K562 (cell line): ENCODE measurements around the gene TGFB1I1. TPM values are rescaled to one million over a fixed set of nuclear protein-coding genes. Genes with fewer than 3 reads are reported as not detected.
A peak's percentile ranks its signal among the peaks of the same experiment; 100 is the strongest.

Source experiments
- CSDE1 ChIP-seq, 2 experiments: fragments of 450-650 bp; IDR thresholded peaks; 2 replicates each; pipeline ENCODE4 v1.6.1; 2016; ENCODE audit warnings: mild to moderate bottlenecking in 1 of 2
- DPF2 ChIP-seq: fragments of 450-650 bp; IDR thresholded peaks from 2 replicates; pipeline ENCODE4 v1.6.1; 2016
- GTF2E2 ChIP-seq: fragments of 200-800 bp; sonication (Bioruptor generic); IDR thresholded peaks from 2 replicates; pipeline ENCODE4 v1.6.1; 2016; ENCODE audit warnings: missing genetic modification characterization, missing compliant biosample characterization
- HDAC1 ChIP-seq, 2 experiments: fragments of 450-650 bp; IDR thresholded peaks; 2 replicates each; pipeline ENCODE4 v1.6.1; 2016 to 2017; ENCODE audit warnings: inconsistent platforms in 1 of 2, mild to moderate bottlenecking in 1 of 2, moderate library complexity in 1 of 2
- HDAC6 ChIP-seq: IDR thresholded peaks from 2 replicates; pipeline ENCODE4 v1.6.1; 2012; ENCODE audit warnings: low read depth, mild to moderate bottlenecking, control low read depth, inconsistent platforms, low read length, moderate library complexity
- ILF3 ChIP-seq: fragments of 450-650 bp; IDR thresholded peaks from 2 replicates; pipeline ENCODE4 v1.6.1; 2018; ENCODE audit warnings: antibody characterized with exemption, mild to moderate bottlenecking, moderate library complexity, borderline replicate concordance
- NELFE ChIP-seq: IDR thresholded peaks from 2 replicates; pipeline ENCODE4 v1.6.1; 2011; ENCODE audit warnings: mild to moderate bottlenecking; ENCODE audit not compliant: insufficient read depth, insufficient read length
- PML ChIP-seq: IDR thresholded peaks from 2 replicates; pipeline ENCODE4 v1.6.1; 2012; ENCODE audit warnings: low read length, inconsistent platforms
- RHOXF2B ChIP-seq: fragments of 250-450 bp; sonication (Bioruptor Pico); conservative IDR thresholded peaks from 2 replicates; pipeline ENCODE4 v1.5.1; 2021
- SNRNP70 ChIP-seq: fragments of 200-400 bp; formaldehyde crosslinking; optimal IDR thresholded peaks from 2 replicates; pipeline ENCODE3; 2017; ENCODE audit warnings: low read depth, low read length
- SREBF1 ChIP-seq: fragments of 150-350 bp; IDR thresholded peaks from 2 replicates; pipeline ENCODE4 v1.6.1; 2014; ENCODE audit warnings: antibody characterized with exemption, low read depth, low read length, borderline replicate concordance
- TBP ChIP-seq: optimal IDR thresholded peaks from 2 replicates; pipeline ENCODE3; 2011; ENCODE audit warnings: low read depth, low read length, improper control_type of control experiment
- TGIF2 ChIP-seq: sonication (generic); formaldehyde crosslinking; IDR thresholded peaks from 2 replicates; pipeline ENCODE4 v1.8.1; 2022; ENCODE audit warnings: mild to moderate bottlenecking, missing genetic modification reagents, moderate library complexity
- TRIM25 ChIP-seq: fragments of 450-650 bp; IDR thresholded peaks from 2 replicates; pipeline ENCODE4 v1.7.0; 2016; ENCODE audit warnings: borderline replicate concordance
- U2AF1 ChIP-seq: fragments of 200-400 bp; formaldehyde crosslinking; optimal IDR thresholded peaks from 2 replicates; pipeline ENCODE3; 2017; ENCODE audit warnings: mild to moderate bottlenecking, low read depth, low read length, moderate library complexity
- ZC3H8 ChIP-seq: fragments of 450-650 bp; IDR thresholded peaks from 2 replicates; pipeline ENCODE4 v1.6.1; 2017
- ZNF121 ChIP-seq: sonication (generic); formaldehyde crosslinking; conservative IDR thresholded peaks from 2 replicates; pipeline ENCODE4 v1.8.0; 2022; ENCODE audit warnings: missing genetic modification reagents
- ZNF77 ChIP-seq: fragments of 250-450 bp; sonication (Bioruptor Pico); IDR thresholded peaks from 2 replicates; pipeline ENCODE4 v1.5.0; 2020
- ZSCAN32 ChIP-seq: fragments of 450-650 bp; formaldehyde crosslinking; IDR thresholded peaks from 2 replicates; pipeline ENCODE4 v1.4.0; 2020; ENCODE audit warnings: mild to moderate bottlenecking, moderate library complexity
- polyA plus RNA-seq, 8 experiments: library from polyadenylated mRNA; depleted of rRNA in 4 of 8; stranded (reverse) in 5 of 8; unstranded in 3 of 8; fragments of >200 nt; fragmentation: Nextera tagmentation in 2 of 8; fragmentation: Illumina TruSeq in 1 of 8; extraction: Ambion mirVana in 2 of 8; extraction: Trizol in 1 of 8; gene quantifications; 2 replicates each; pipeline versions ENCODE4 v1.2.1 to v1.2.3, GENCODE V29; 2011 to 2014; ENCODE audit warnings: inconsistent platforms in 1 of 8, missing spikeins in 1 of 8
- total RNA-seq, 7 experiments: library from RNA; depleted of rRNA in 6 of 7; stranded (reverse); fragments of >200 nt in 6 of 7; fragmentation: Illumina TruSeq in 2 of 7; extraction: Trizol in 2 of 7; gene quantifications; 2 replicates each; pipeline versions ENCODE4 v1.2.1 to v1.2.3, GENCODE V29; 2011 to 2021; ENCODE audit warnings: low replicate concordance in 1 of 7
- TF ChIP-seq, protein P1 (sequence below): IDR thresholded peaks from 3 replicates; pipeline ENCODE4 v1.6.1; 2011; ENCODE audit warnings: borderline replicate concordance, mild to moderate bottlenecking, moderate library complexity; ENCODE audit not compliant: insufficient read length; ENCODE audit errors: extremely low read depth
- TF ChIP-seq, protein P2 (sequence below): sonication (generic); formaldehyde crosslinking; IDR thresholded peaks from 2 replicates; pipeline ENCODE4 v1.8.0; 2022; ENCODE audit warnings: mild to moderate bottlenecking, low read depth, missing genetic modification reagents
- TF ChIP-seq, protein P3 (sequence below): fragments of 450-650 bp; formaldehyde crosslinking; IDR thresholded peaks from 2 replicates; pipeline ENCODE4 v1.4.0; 2022; ENCODE audit warnings: missing genetic modification characterization

TGFB1I1 gene
- total and polyA plus RNA-seq, 9 of the 15 experiments (the other 6 are each of a cell fraction or from before 2014, with no cell fraction given): 0.04 to 0.91 (median 0.19) TPM

DNA sequence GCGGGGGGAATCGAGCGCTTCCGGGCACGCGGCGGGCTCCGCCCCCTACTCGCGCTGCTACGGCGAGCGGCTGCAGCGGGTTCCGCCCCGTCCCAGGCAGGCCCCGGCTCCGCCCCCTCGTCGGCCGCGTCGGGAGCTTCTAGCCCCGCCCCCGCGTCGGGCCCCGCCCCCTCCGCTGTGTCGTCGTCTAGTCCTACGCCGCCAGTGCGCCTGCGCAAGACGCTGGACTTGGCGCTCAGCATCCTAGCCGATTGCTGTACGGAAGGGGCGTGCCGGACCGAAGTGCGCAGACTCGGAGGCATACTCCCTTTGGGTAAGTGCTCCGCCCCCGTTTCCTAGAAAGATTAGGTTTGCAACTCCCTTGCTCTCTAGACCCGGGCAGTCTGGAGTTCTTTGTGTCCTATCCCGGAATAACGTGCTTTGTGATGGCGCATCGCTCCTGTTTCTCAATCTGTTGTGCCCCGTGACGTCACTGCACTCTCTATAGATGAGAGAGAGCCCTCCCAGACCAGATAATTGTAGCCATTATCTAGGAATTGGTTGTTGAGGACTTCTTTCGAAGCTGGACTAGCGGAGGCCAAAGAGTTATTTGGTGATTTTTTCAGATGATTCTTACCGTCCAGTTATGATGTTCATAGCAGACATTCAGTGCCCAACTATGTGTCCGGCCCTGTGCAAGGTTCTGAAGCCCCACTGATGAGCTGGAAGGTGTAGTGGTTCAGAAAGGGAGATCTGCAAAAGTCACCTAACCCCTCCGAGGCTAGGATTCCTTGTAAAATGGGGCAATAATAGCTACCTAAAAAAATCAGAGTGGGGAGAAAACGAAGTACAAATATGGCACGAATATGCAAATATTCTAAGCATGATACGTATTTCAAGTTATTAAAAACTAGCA is 12.0 kb upstream of the TGFB1I1 start (continued):
- TF ChIP-seq, protein P1, sequence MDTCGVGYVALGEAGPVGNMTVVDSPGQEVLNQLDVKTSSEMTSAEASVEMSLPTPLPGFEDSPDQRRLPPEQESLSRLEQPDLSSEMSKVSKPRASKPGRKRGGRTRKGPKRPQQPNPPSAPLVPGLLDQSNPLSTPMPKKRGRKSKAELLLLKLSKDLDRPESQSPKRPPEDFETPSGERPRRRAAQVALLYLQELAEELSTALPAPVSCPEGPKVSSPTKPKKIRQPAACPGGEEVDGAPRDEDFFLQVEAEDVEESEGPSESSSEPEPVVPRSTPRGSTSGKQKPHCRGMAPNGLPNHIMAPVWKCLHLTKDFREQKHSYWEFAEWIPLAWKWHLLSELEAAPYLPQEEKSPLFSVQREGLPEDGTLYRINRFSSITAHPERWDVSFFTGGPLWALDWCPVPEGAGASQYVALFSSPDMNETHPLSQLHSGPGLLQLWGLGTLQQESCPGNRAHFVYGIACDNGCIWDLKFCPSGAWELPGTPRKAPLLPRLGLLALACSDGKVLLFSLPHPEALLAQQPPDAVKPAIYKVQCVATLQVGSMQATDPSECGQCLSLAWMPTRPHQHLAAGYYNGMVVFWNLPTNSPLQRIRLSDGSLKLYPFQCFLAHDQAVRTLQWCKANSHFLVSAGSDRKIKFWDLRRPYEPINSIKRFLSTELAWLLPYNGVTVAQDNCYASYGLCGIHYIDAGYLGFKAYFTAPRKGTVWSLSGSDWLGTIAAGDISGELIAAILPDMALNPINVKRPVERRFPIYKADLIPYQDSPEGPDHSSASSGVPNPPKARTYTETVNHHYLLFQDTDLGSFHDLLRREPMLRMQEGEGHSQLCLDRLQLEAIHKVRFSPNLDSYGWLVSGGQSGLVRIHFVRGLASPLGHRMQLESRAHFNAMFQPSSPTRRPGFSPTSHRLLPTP: no peak
- TF ChIP-seq ILF3 (no peak), DPF2 (0 out of 2 replicates have a peak, but pooled peaks have one; percentile 30), RHOXF2B (CRISPR knock-in tag) (no peak), HDAC1 (IDR thresholded peaks at IDR 0.05) (peak in 1 of 2 experiments; percentile 21; a peak in 1 of 4 replicates), TRIM25 (no peak), PML (0 out of 2 replicates have a peak, but pooled peaks have one; percentile 4), NELFE (no peak), ZC3H8 (no peak), HDAC6 (no peak), TBP (no peak), SNRNP70 (no peak), ZSCAN32 (CRISPR knock-in tag) (no peak), CSDE1 (IDR thresholded peaks at IDR 0.05) (peak in 1 of 2 experiments; percentile 20; a peak in 1 of 4 replicates), ZNF121 (CRISPR knock-in tag) (no peak), TGIF2 (no peak), GTF2E2 (no peak; the same call in 1 of the 2 replicates), ZNF77 (CRISPR knock-in tag) (no peak), U2AF1 (no peak), SREBF1 (no peak)
- TF ChIP-seq, protein P2, sequence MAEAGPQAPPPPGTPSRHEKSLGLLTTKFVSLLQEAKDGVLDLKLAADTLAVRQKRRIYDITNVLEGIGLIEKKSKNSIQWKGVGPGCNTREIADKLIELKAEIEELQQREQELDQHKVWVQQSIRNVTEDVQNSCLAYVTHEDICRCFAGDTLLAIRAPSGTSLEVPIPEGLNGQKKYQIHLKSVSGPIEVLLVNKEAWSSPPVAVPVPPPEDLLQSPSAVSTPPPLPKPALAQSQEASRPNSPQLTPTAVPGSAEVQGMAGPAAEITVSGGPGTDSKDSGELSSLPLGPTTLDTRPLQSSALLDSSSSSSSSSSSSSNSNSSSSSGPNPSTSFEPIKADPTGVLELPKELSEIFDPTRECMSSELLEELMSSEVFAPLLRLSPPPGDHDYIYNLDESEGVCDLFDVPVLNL (CRISPR knock-in tag): no peak
- TF ChIP-seq, protein P3, sequence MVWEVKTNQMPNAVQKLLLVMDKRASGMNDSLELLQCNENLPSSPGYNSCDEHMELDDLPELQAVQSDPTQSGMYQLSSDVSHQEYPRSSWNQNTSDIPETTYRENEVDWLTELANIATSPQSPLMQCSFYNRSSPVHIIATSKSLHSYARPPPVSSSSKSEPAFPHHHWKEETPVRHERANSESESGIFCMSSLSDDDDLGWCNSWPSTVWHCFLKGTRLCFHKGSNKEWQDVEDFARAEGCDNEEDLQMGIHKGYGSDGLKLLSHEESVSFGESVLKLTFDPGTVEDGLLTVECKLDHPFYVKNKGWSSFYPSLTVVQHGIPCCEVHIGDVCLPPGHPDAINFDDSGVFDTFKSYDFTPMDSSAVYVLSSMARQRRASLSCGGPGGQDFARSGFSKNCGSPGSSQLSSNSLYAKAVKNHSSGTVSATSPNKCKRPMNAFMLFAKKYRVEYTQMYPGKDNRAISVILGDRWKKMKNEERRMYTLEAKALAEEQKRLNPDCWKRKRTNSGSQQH (CRISPR knock-in tag): no peak
